HFFc6 (cell line): ENCODE measurements around the gene NHEJ1. TPM values are rescaled to one million over a fixed set of nuclear protein-coding genes. Genes with fewer than 3 reads are reported as not detected.

Experiments
- DNase-seq: peaks from one replicate; pipeline ENCODE4 v3.0.0-alpha.2; 2018
- H3K27ac Mint-ChIP-seq: 2 replicates; pipeline ENCODE4 v1.8.0; 2020; ENCODE audit warnings: mild to moderate bottlenecking, mixed read lengths
- H3K27me3 Mint-ChIP-seq: 2 replicates; pipeline ENCODE4 v1.8.0; 2021; ENCODE audit warnings: mild to moderate bottlenecking, moderate library complexity, mixed read lengths; ENCODE audit not compliant: insufficient read depth
- H3K36me3 Mint-ChIP-seq: 2 replicates; pipeline ENCODE4 v1.8.0; 2021; ENCODE audit warnings: low read depth, mixed read lengths
- H3K4me1 Mint-ChIP-seq: 2 replicates; pipeline ENCODE4 v1.8.0; 2020; ENCODE audit warnings: low read depth, mixed read lengths
- H3K4me3 Mint-ChIP-seq: 2 replicates; pipeline ENCODE4 v1.8.0; 2020; ENCODE audit warnings: mild to moderate bottlenecking, moderate library complexity, mixed read lengths
- H3K9me3 Mint-ChIP-seq: 2 replicates; pipeline ENCODE4 v1.8.0; 2020; ENCODE audit warnings: mild to moderate bottlenecking, mixed read lengths
- CTCF ChIP-seq: fragments of 200-600 bp; sonication (generic); IDR thresholded peaks from 2 replicates; pipeline ENCODE4 v1.5.0; 2021; ENCODE audit warnings: antibody characterized with exemption, mild to moderate bottlenecking
- total RNA-seq, 6 experiments: library from RNA; stranded (reverse); fragmentation: NEBNext Ultra II Directional; extraction: Animal tissue kit (Norgen Biotek cat#: 25700); gene quantifications; 2 replicates in 1 of 6; 3 replicates in 5 of 6; pipeline ENCODE4 v1.2.3, GENCODE V29; 2021

Gene NHEJ1
- total RNA-seq, 6 experiments from 2014 or later = 12.0 to 16.6 (median 14.1) TPM

DNA sequence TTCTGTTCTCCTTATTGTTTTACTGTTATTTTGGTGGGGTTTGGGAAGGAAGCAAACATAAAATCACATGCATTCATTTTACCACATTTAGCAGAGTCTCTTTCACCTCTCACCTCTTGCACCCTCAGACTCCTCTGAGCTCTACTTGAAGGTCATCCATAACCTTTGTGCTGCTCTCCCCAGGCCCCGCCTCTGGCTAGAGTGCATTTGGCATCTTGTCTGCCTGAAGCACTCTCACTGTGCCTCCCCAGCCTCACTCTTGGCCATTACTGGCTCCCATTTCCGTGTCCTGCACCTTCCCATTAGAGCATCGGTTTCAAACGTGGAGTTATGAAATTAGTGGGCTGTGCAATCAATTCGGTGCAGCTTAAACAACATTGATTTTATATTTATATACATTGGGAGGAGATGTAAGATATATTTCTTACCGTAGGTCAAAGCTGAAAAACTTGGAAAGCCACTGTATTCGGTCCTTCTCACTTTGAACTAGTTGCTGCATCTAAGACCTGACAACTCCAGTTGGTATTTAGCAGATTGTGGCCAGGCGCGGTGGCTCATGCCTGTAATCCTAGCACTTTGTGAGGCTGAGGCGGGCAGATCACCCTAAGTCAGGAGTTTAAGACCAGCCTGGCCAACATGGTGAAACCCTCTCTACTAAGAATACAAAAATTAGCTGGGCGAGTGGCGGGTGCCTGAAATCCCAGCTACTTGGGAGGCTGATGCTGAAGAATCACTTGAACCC, 39.0 kb upstream of the NHEJ1 start:
- no peaks in the 10 kb centered on the region for H3K36me3 Mint-ChIP-seq
- no peak for TF ChIP-seq CTCF
- DNase-seq = no peak
- no peak overlapping the region for H3K27ac Mint-ChIP-seq
- H3K4me1 Mint-ChIP-seq = no peaks in the 10 kb centered on the region
- H3K4me3 Mint-ChIP-seq = no peak overlapping the region
- H3K27me3 Mint-ChIP-seq = peaks cover 18% of the 10 kb centered on the region
- H3K9me3 Mint-ChIP-seq = 0 out of 2 replicates have a peak, but pooled peaks cover 3% of the 10 kb centered on the region

DNA sequence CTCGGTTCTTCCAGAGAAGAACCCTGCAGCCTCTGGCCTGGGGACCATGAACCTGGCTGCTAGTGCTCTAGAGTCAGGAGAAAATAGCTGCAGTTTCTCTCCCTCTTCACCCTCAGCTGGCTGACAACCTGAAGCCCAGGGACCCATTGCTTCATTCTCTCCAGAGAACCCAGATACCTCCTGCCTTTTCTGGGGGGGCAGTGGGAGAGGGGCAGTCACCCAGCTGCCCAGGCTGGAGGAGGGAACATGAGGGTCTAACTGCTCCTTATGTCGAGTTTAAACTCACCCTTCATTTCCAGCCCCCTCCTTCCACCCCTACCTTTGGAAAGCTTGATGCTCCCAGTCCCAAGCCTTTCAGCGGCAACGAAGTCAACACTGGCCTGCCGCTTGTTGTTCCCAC, 38.4 kb upstream of the NHEJ1 start:
- Mint-ChIP-seq H3K36me3 (no peaks in the 10 kb centered on the region), H3K9me3 (no peaks in the 10 kb centered on the region), H3K4me1 (no peaks in the 10 kb centered on the region), H3K4me3 (no peak overlapping the region), H3K27ac (no peak overlapping the region), H3K27me3 (peaks cover 18% of the 10 kb centered on the region)
- TF ChIP-seq CTCF = no peak
- DNase-seq = no peak

DNA sequence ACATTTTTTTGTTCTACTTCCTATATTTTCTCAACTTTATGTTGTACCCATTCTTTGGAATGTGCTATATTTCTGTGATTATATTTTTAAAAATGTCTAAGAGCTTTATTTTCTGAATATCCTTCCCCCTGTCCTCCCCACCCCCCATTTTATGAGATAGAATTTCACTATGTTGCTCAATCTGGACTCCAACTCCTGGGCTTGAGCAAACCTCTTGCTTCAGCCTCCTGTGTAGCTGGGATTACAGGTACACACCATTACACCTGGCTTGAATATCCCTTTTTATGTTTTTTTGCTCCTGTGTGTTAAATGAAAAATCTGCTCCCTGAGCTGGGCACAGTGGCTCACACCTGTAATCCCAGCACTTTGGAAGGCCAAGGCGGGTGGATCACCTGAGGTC, 36.8 kb upstream of the NHEJ1 start:
- no peak for DNase-seq
- Mint-ChIP-seq H3K4me1 (no peaks in the 10 kb centered on the region), H3K4me3 (no peak overlapping the region), H3K27me3 (peaks cover 18% of the 10 kb centered on the region), H3K36me3 (no peaks in the 10 kb centered on the region), H3K9me3 (no peaks in the 10 kb centered on the region), H3K27ac (no peak overlapping the region)
- no peak for TF ChIP-seq CTCF

DNA sequence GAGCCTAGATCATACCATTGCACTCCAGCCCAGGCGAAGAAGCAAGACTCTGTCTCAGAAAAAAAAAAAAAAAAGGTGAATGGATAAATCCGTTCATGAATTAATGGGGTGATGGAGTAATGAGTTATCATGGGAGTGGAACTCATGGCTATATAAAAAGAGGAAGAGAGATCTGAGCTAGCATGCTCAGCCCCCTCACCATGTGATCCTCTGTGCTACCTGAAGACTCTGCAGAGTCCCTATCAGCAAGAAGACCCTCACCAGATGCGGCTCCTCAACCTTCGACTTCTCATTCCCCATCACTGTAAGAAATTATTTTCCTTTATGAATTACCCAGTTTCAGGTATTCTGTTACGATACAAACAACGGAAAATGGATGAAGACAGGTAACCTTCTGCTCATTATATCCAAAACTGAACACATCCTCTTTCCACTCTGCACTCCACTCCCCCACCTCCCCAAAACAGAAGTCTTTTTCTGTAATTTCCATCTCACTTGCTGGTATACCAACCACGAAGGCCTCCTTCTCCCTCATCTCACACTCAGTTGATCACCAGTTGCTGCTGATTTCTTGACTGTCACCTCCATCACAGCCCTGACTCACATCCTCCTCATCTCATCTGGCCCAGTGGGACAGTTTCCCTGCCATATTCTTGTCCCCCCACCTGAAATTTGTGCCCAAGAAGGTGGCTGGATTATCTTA, 26.3 kb upstream of the NHEJ1 start:
- Mint-ChIP-seq H3K27me3 (peaks cover 2% of the 10 kb centered on the region), H3K4me3 (no peak overlapping the region)
- no peak for DNase-seq

GRCh38 chr2:219184121-219184520, 23.5 kb upstream of the NHEJ1 start:
- H3K4me3 Mint-ChIP-seq = no peak overlapping the region
- H3K9me3 Mint-ChIP-seq = no peaks in the 10 kb centered on the region
- H3K4me1 Mint-ChIP-seq = peaks cover 4% of the 10 kb centered on the region
- no peak for DNase-seq
- H3K27ac Mint-ChIP-seq = no peak overlapping the region
- no peak for TF ChIP-seq CTCF
- peaks cover 2% of the 10 kb centered on the region for H3K27me3 Mint-ChIP-seq
- H3K36me3 Mint-ChIP-seq = peaks cover 35% of the 10 kb centered on the region

More for the DNA sequence above, 26.3 kb upstream of the NHEJ1 start:
- no peak for TF ChIP-seq CTCF
- Mint-ChIP-seq H3K36me3 (peaks cover 22% of the 10 kb centered on the region), H3K27ac (no peak overlapping the region), H3K9me3 (no peaks in the 10 kb centered on the region), H3K4me1 (no peaks in the 10 kb centered on the region)
